Measurements from ENCODE around the gene FCF1. TPM values are rescaled to one million over a fixed set of nuclear protein-coding genes. Genes with fewer than 3 reads are reported as not detected.

Gene FCF1
- total RNA-seq = 10 to 100 TPM; 27.9 to 39.5 (median 30.2) TPM

- intact Hi-C loops (cut with DNase I) = no loop called here
- H3K9me3 ChIP-seq = no peaks in the 10 kb centered on the region
- DNase-seq = no peak
Observed at GRCh38 chr14:74712499-74713394, at the start of gene FCF1, which contains the start of gene AREL1. FCF1 (plus strand) TSS chr14:74713144; CDS start chr14:74713198, 54 bp downstream. AREL1 (minus strand) TSS chr14:74713080; CDS start chr14:74685615, 27,465 bp downstream.

GRCh38 chr14:74663884-74664283, 49.1 kb upstream of the FCF1 start:
- 84 to 87% methylated on average over 7 of the region's 7 CpGs for WGBS, 2 donors

More at GRCh38 chr14:74712499-74713394, at the start of gene FCF1, which contains the start of gene AREL1:
- TF ChIP-seq CTCF (IDR thresholded peaks at IDR 0.05) (peak in 2 of 6 experiments; percentile 2 to 34), POLR2A (IDR thresholded peaks at IDR 0.05) (peak in 2 of 4 donors; percentile 51 to 54)
- Histone ChIP-seq H3K27me3 (no peaks in the 10 kb centered on the region), H3K36me3 (peaks cover 0 to 32% (median 4%) of the 10 kb centered on the region in 3 donors), H3K4me3 (peak within 1 kb of the TSS; percentile 64 to 95 (median 78)), H3K4me1 (peaks cover 11 to 40% (median 19%) of the 10 kb centered on the region in 3 donors), H3K27ac (peak within 1 kb of the TSS; percentile 87 to 93 (median 88))
- WGBS, 2 donors = 0 to 1% methylated on average over 22 to 23 of the region's 31 CpGs

GRCh38 chr14:74664717-74665116, 48.2 kb upstream of the FCF1 start:
- Histone ChIP-seq H3K27ac (no peak overlapping the region), H3K36me3 (peaks cover 12 to 98% (median 13%) of the 10 kb centered on the region in 3 donors), H3K27me3 (no peaks in the 10 kb centered on the region), H3K4me3 (no peak overlapping the region), H3K9me3 (no peaks in the 10 kb centered on the region), H3K4me1 (peaks cover 4 to 31% (median 4%) of the 10 kb centered on the region in 3 donors)
- 88 to 100% methylated on average over 2 of the region's 2 CpGs for WGBS, 2 donors
- no peak for DNase-seq
- TF ChIP-seq POLR2A (IDR thresholded peaks at IDR 0.05) (no peak), CTCF (IDR thresholded peaks at IDR 0.05) (no peak)
- intact Hi-C loops (cut with DNase I) = no loop called here

More at GRCh38 chr14:74663884-74664283, 49.1 kb upstream of the FCF1 start:
- peaks cover 4 to 31% (median 4%) of the 10 kb centered on the region in 3 donors for H3K4me1 ChIP-seq
- no peak for DNase-seq
- intact Hi-C loops (cut with DNase I) = no loop called here
- H3K9me3 ChIP-seq = no peaks in the 10 kb centered on the region
- no peaks in the 10 kb centered on the region for H3K27me3 ChIP-seq
- TF ChIP-seq POLR2A (IDR thresholded peaks at IDR 0.05) = no peak
- peak overlapping the region in 3 of 4 donors; percentile 12 to 51 (median 43) for H3K27ac ChIP-seq
- peaks cover 8 to 89% (median 13%) of the 10 kb centered on the region in 3 donors for H3K36me3 ChIP-seq
- no peak overlapping the region for H3K4me3 ChIP-seq

GRCh38 chr14:74667758-74668157, 45.2 kb upstream of the FCF1 start:
- Histone ChIP-seq H3K4me3 (no peak overlapping the region), H3K27ac (no peak overlapping the region), H3K27me3 (no peaks in the 10 kb centered on the region), H3K36me3 (peaks cover 13 to 100% (median 24%) of the 10 kb centered on the region in 3 donors), H3K9me3 (no peaks in the 10 kb centered on the region), H3K4me1 (peaks cover under 1 to 21% (median 4%) of the 10 kb centered on the region in 3 donors)
- 73 to 75% methylated on average over 1 of the region's 1 CpG for WGBS, 2 donors
- DNase-seq = no peak
- intact Hi-C loops (cut with DNase I) = no loop called here
- no peak for TF ChIP-seq POLR2A (IDR thresholded peaks at IDR 0.05)

- Histone ChIP-seq H3K27me3 (no peaks in the 10 kb centered on the region), H3K36me3 (peaks cover 16 to 100% (median 33%) of the 10 kb centered on the region in 3 donors), H3K27ac (no peak overlapping the region), H3K4me1 (peaks cover 0 to 7% (median 0%) of the 10 kb centered on the region in 3 donors), H3K9me3 (no peaks in the 10 kb centered on the region), H3K4me3 (no peak overlapping the region)
- no peak for TF ChIP-seq POLR2A (IDR thresholded peaks at IDR 0.05)
- no peak for TF ChIP-seq CTCF (IDR thresholded peaks at IDR 0.05)
- DNase-seq = no peak
- WGBS, 2 donors = 82 to 100% methylated on average over 1 of the region's 1 CpG
- intact Hi-C loops (cut with DNase I) = no loop called here
Observed at GRCh38 chr14:74669256-74669655, 43.7 kb upstream of the FCF1 start.

- TF ChIP-seq POLR2A (IDR thresholded peaks at IDR 0.05) (no peak), CTCF (IDR thresholded peaks at IDR 0.05) (no peak)
- intact Hi-C loops (cut with DNase I) = no loop called here
- WGBS, 2 donors = 87 to 96% methylated on average over 3 to 10 of the region's 10 CpGs
Observed at GRCh38 chr14:74669846-74670245, 43.1 kb upstream of the FCF1 start.

More at GRCh38 chr14:74669846-74670245, 43.1 kb upstream of the FCF1 start:
- no peak overlapping the region for H3K4me3 ChIP-seq
- H3K9me3 ChIP-seq = no peaks in the 10 kb centered on the region
- DNase-seq = no peak
- H3K4me1 ChIP-seq = peaks cover 0 to 7% (median 0%) of the 10 kb centered on the region in 3 donors
- no peak overlapping the region for H3K27ac ChIP-seq
- no peaks in the 10 kb centered on the region for H3K27me3 ChIP-seq
- peaks cover 16 to 100% (median 35%) of the 10 kb centered on the region in 3 donors for H3K36me3 ChIP-seq

Measured in esophagus squamous epithelium (tissue), 5 donors.